ENCODE data around the gene SMCO1. TPM values are rescaled to one million over a fixed set of nuclear protein-coding genes. Genes with fewer than 3 reads are reported as not detected.

The SMCO1 gene, protein sequence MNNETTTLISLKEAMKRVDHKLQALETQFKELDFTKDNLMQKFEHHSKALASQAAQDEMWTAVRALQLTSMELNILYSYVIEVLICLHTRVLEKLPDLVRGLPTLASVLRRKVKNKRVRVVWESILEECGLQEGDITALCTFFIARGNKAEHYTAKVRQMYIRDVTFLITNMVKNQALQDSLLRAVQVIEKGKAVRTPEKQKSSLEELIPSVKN
- total RNA-seq, result not detected
- not detected for total RNA-seq (2013)

DNA sequence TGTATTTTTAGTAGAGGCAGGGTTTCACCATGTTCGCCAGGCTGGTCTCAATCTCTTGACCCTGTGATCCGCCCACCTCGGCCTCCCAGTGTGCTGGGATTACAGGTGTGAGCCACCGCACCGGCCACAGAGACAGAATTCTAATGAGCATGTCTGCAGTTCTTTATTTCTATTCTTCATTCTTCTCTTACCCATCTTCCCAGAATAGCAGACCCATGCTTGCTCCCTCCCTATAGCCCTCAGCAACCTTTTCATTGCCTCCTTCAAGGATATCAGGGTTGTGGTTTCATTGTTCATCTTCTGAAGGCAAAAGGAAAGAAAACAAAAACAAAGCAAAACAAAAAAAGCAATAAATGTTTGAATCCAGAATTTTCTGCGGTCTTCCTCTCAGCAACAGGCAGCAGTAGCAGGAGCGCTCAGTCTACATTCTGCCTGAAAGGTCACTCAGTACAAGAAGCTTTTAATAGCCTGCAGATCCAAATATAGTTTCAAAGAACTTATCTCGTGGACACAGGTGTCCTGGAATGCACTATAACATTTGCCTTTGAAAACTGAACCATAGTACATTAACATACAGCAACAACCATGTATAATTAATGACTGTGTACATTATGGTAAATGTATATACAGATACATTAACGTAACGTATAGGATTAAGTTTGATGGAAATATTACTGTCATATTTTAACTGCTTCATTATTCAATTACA lies at the start of gene SMCO1:
SMCO1 (minus strand) TSS at position 434 of the 709 bp plus-strand sequence; CDS start at position 297, 137 bp downstream.
- no peak within 1 kb of the TSS for H3K27ac ChIP-seq (ENCODE audit: low read length)
- H3K36me3 ChIP-seq (ENCODE audit: control insufficient read depth, insufficient read depth, low read length), result no peaks in the 10 kb centered on the region
- peaks cover 0 to under 1% of the 10 kb centered on the region in 2 donors for H3K9me3 Mint-ChIP-seq
- no peaks in the 10 kb centered on the region for H3K27me3 ChIP-seq (ENCODE audit: control insufficient read depth, insufficient read depth, low read length)
- peaks cover 13% of the 10 kb centered on the region for H3K36me3 Mint-ChIP-seq
- H3K4me1 Mint-ChIP-seq, result no peaks in the 10 kb centered on the region
- DNase-seq (no peak), ATAC-seq (no peak)
- no peaks in the 10 kb centered on the region for H3K4me1 ChIP-seq (ENCODE audit: control insufficient read depth, insufficient read depth, low read length)
- intact Hi-C loops (cut with micrococcal nuclease), result no loop called here
- no peak within 1 kb of the TSS for H3K4me3 Mint-ChIP-seq
- 86% methylated on average over 8 of the region's 10 CpGs for WGBS (ENCODE audit: insufficient coverage)
- TF ChIP-seq, protein P1, sequence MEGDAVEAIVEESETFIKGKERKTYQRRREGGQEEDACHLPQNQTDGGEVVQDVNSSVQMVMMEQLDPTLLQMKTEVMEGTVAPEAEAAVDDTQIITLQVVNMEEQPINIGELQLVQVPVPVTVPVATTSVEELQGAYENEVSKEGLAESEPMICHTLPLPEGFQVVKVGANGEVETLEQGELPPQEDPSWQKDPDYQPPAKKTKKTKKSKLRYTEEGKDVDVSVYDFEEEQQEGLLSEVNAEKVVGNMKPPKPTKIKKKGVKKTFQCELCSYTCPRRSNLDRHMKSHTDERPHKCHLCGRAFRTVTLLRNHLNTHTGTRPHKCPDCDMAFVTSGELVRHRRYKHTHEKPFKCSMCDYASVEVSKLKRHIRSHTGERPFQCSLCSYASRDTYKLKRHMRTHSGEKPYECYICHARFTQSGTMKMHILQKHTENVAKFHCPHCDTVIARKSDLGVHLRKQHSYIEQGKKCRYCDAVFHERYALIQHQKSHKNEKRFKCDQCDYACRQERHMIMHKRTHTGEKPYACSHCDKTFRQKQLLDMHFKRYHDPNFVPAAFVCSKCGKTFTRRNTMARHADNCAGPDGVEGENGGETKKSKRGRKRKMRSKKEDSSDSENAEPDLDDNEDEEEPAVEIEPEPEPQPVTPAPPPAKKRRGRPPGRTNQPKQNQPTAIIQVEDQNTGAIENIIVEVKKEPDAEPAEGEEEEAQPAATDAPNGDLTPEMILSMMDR (IDR thresholded peaks at IDR 0.05), result no peak
- H3K27me3 Mint-ChIP-seq (ENCODE audit: low read depth in 2 of 2), result peaks cover 5% of the 10 kb centered on the region in 2 donors
- H3K9me3 ChIP-seq (ENCODE audit: control insufficient read depth, insufficient read depth, low read length), result peaks cover 30% of the 10 kb centered on the region
- no peak within 1 kb of the TSS for H3K4me3 ChIP-seq (ENCODE audit: low read length)
- no peak within 1 kb of the TSS for H3K27ac Mint-ChIP-seq

GRCh38 chr3:196563721-196564225 lies 48.6 kb upstream of the SMCO1 start:
- no peaks in the 10 kb centered on the region for H3K36me3 Mint-ChIP-seq
- no peaks in the 10 kb centered on the region for H3K27me3 Mint-ChIP-seq (ENCODE audit: low read depth in 2 of 2)
- DNase-seq, result peak in 1 of 2 donors; percentile 57
- Histone ChIP-seq H3K27me3 (ENCODE audit: control insufficient read depth, insufficient read depth, low read length) (no peaks in the 10 kb centered on the region), H3K27ac (ENCODE audit: low read length) (no peak overlapping the region), H3K4me1 (ENCODE audit: control insufficient read depth, insufficient read depth, low read length) (peaks cover 8% of the 10 kb centered on the region), H3K36me3 (ENCODE audit: control insufficient read depth, insufficient read depth, low read length) (peaks cover 12% of the 10 kb centered on the region), H3K4me3 (ENCODE audit: low read length) (no peak overlapping the region), H3K9me3 (ENCODE audit: control insufficient read depth, insufficient read depth, low read length) (no peaks in the 10 kb centered on the region)
- no peak for ATAC-seq
- H3K4me3 Mint-ChIP-seq, result no peak overlapping the region
- TF ChIP-seq, protein P1 (IDR thresholded peaks at IDR 0.05), result no peak
- 73% methylated on average over 8 of the region's 9 CpGs for WGBS (ENCODE audit: insufficient coverage)
- H3K9me3 Mint-ChIP-seq, result no peaks in the 10 kb centered on the region
- peaks cover 9 to 16% of the 10 kb centered on the region in 2 donors for H3K4me1 Mint-ChIP-seq
- peak overlapping the region in 1 of 2 donors; percentile 56 for H3K27ac Mint-ChIP-seq
- intact Hi-C loops (cut with micrococcal nuclease), result no loop called here

DNA sequence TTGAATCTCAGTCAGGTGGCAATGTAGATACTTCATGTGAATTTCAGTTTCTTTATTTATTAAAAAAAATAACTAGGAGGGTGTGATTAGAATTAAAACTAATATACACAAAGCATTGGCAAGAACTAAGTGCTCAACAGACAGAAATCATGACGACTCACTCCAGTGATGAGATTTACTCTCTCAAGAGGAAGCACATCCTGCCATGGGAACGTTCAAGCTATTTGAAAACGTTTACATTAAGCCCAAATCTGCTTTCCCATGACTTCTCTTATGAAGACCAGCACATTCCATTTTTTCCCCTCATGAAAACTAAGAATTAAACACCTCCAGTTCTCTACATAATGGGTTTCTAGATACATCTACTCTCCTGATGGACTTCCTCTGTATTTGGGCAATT lies 44.7 kb upstream of the SMCO1 start:
- no peaks in the 10 kb centered on the region for H3K27me3 ChIP-seq (ENCODE audit: control insufficient read depth, insufficient read depth, low read length)
- H3K4me3 ChIP-seq (ENCODE audit: low read length), result no peak overlapping the region
- H3K9me3 Mint-ChIP-seq, result no peaks in the 10 kb centered on the region
- WGBS (ENCODE audit: insufficient coverage), result 68% methylated on average over 3 of the region's 3 CpGs
- no peaks in the 10 kb centered on the region for H3K4me1 ChIP-seq (ENCODE audit: control insufficient read depth, insufficient read depth, low read length)
- intact Hi-C loops (cut with micrococcal nuclease), result no loop called here
- ATAC-seq, result no peak
- H3K27ac ChIP-seq (ENCODE audit: low read length), result no peak overlapping the region
- H3K4me1 Mint-ChIP-seq, result peaks cover 8 to 10% of the 10 kb centered on the region in 2 donors
- H3K36me3 ChIP-seq (ENCODE audit: control insufficient read depth, insufficient read depth, low read length), result peaks cover 15% of the 10 kb centered on the region
- H3K4me3 Mint-ChIP-seq, result no peak overlapping the region
- H3K9me3 ChIP-seq (ENCODE audit: control insufficient read depth, insufficient read depth, low read length), result no peaks in the 10 kb centered on the region
- DNase-seq, result no peak
- no peaks in the 10 kb centered on the region for H3K36me3 Mint-ChIP-seq
- no peaks in the 10 kb centered on the region for H3K27me3 Mint-ChIP-seq (ENCODE audit: low read depth in 2 of 2)
- no peak overlapping the region for H3K27ac Mint-ChIP-seq
- TF ChIP-seq, protein P1 (IDR thresholded peaks at IDR 0.05), result no peak
